Right lobe of liver (tissue), 6 donors: Measurements from ENCODE around the gene KRT32. TPM values are rescaled to one million over a fixed set of nuclear protein-coding genes. Genes with fewer than 3 reads are reported as not detected.

ENCODE experiments used
- ATAC-seq, 4 donors: fragments of 200-7000 bp; cut with Tn5 transposase; one replicate each; pipeline ENCODE4 v1.9.1; 2020; ENCODE audit warnings: mild to moderate bottlenecking in 4 of 4, moderate library complexity in 4 of 4
- DNase-seq, 3 donors: peaks; one replicate each; pipeline ENCODE4 v3.0.0-alpha.2; 2020
- H3K27ac ChIP-seq, 3 donors: fragments of 200-600 bp; one replicate each; pipeline ENCODE4 v1.8.0; 2022
- H3K27me3 ChIP-seq, 2 donors: fragments of 200-600 bp; one replicate each; pipeline ENCODE4 v1.8.0; 2022
- H3K36me3 ChIP-seq, 4 donors: fragments of 200-600 bp; sonication (generic) in 1 of 4; one replicate each; pipeline versions ENCODE4 v1.5.1 to v1.8.0; 2017 to 2022; ENCODE audit warnings: control low read depth in 1 of 4
- H3K4me1 ChIP-seq, 4 donors: fragments of 200-600 bp; sonication (generic) in 1 of 4; one replicate each; pipeline versions ENCODE4 v1.5.1 to v1.8.0; 2017 to 2022; ENCODE audit warnings: control low read depth in 1 of 4
- H3K4me3 ChIP-seq, 3 donors: fragments of 200-600 bp; one replicate each; pipeline ENCODE4 v1.8.0; 2022
- H3K9me3 ChIP-seq, 4 donors: fragments of 200-600 bp; sonication (generic) in 1 of 4; one replicate each; pipeline versions ENCODE4 v1.5.1 to v1.8.0; 2017 to 2022; ENCODE audit warnings: control low read depth in 1 of 4
- POLR2A ChIP-seq: fragments of 450-650 bp; IDR thresholded peaks from one replicate; pipeline ENCODE4 v1.6.1; 2017; ENCODE audit warnings: antibody characterized with exemption, mild to moderate bottlenecking
- WGBS: methylation state at CpG from one replicate; pipeline ENCODE4 v1.1.6; 2018; ENCODE audit warnings: low coverage, low lambda C conversion rate; ENCODE audit not compliant: insufficient coverage; ENCODE audit errors: missing lambda C conversion rate; 5-methylcytosine and 5-hydroxymethylcytosine counted together
- intact Hi-C, 2 donors: fragments of 100-400 bp; cut with DNase I; formaldehyde crosslinking; loops; one replicate each; pipeline versions ENCODE4 v1.11.2 to v1.14.1; 2022
- total RNA-seq, 6 experiments: library from RNA; depleted of rRNA in 2 of 6; stranded (reverse); fragments of >200 nt in 2 of 6; fragmentation: NEBNext Ultra II Directional in 3 of 6; extraction: Animal tissue kit (Norgen Biotek cat#: 25700) in 3 of 6; gene quantifications; one replicate each; pipeline versions ENCODE4 v1.1.0 to v1.2.4, GENCODE V29; 2016 to 2023
- TF ChIP-seq, protein P1 (sequence below), 4 donors: fragments of 200-600 bp in 3 of 4; fragments of 450-650 bp in 1 of 4; IDR thresholded peaks; one replicate each; pipeline versions ENCODE4 v1.5.1 to v1.8.0; 2016 to 2022; ENCODE audit warnings: antibody characterized with exemption in 4 of 4, mild to moderate bottlenecking in 2 of 4
- donor health status: DM: no; HTN: yes; CAD: no.
- donor health status: DM: no; HTN: no; CAD: no.
- donor health status: DM: no; HTN: no; CAD: no.
- donor health status: DM: no; HTN: yes; CAD: no.
- donor health status: DM: no; HTN: yes; CAD: no.

KRT32 gene
- total RNA-seq, 6 experiments from 2014 or later, result not detected

GRCh38 chr17:41481036-41481435 lies 13.8 kb upstream of the KRT32 start, which contains the start of gene KRT35:
Gene KRT35, minus strand, starts transcription at chr17:41481151. Its CDS starts 54 bp downstream, at chr17:41481097.
- 89% methylated on average over 1 of the region's 2 CpGs for WGBS
- no peaks in the 10 kb centered on the region for H3K9me3 ChIP-seq
- TF ChIP-seq, protein P1, sequence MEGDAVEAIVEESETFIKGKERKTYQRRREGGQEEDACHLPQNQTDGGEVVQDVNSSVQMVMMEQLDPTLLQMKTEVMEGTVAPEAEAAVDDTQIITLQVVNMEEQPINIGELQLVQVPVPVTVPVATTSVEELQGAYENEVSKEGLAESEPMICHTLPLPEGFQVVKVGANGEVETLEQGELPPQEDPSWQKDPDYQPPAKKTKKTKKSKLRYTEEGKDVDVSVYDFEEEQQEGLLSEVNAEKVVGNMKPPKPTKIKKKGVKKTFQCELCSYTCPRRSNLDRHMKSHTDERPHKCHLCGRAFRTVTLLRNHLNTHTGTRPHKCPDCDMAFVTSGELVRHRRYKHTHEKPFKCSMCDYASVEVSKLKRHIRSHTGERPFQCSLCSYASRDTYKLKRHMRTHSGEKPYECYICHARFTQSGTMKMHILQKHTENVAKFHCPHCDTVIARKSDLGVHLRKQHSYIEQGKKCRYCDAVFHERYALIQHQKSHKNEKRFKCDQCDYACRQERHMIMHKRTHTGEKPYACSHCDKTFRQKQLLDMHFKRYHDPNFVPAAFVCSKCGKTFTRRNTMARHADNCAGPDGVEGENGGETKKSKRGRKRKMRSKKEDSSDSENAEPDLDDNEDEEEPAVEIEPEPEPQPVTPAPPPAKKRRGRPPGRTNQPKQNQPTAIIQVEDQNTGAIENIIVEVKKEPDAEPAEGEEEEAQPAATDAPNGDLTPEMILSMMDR (IDR thresholded peaks at IDR 0.05), result no peak
- TF ChIP-seq POLR2A, result no peak
- no peak within 1 kb of the TSS for H3K27ac ChIP-seq
- H3K4me3 ChIP-seq, result no peak within 1 kb of the TSS
- intact Hi-C loops, result no loop called here
- H3K27me3 ChIP-seq, result no peaks in the 10 kb centered on the region
- no peaks in the 10 kb centered on the region for H3K36me3 ChIP-seq
- DNase-seq (no peak), ATAC-seq (no peak)
- H3K4me1 ChIP-seq, result no peaks in the 10 kb centered on the region

GRCh38 chr17:41480581-41480980 lies 13.4 kb upstream of the KRT32 start:
- WGBS, result 78% methylated on average over 7 of the region's 10 CpGs
- no peaks in the 10 kb centered on the region for H3K4me1 ChIP-seq
- no peaks in the 10 kb centered on the region for H3K36me3 ChIP-seq
- ATAC-seq (no peak), DNase-seq (no peak)
- no peak overlapping the region for H3K4me3 ChIP-seq
- intact Hi-C loops, result no loop called here
- H3K27me3 ChIP-seq, result no peaks in the 10 kb centered on the region
- H3K27ac ChIP-seq, result no peak overlapping the region
- H3K9me3 ChIP-seq, result no peaks in the 10 kb centered on the region
- TF ChIP-seq, protein P1 (IDR thresholded peaks at IDR 0.05), result no peak
- no peak for TF ChIP-seq POLR2A

- Histone ChIP-seq H3K9me3 (no peaks in the 10 kb centered on the region), H3K27ac (no peak overlapping the region), H3K4me1 (no peaks in the 10 kb centered on the region), H3K36me3 (no peaks in the 10 kb centered on the region), H3K4me3 (no peak overlapping the region), H3K27me3 (no peaks in the 10 kb centered on the region)
- TF ChIP-seq, protein P1 (IDR thresholded peaks at IDR 0.05), result no peak
- no peak for TF ChIP-seq POLR2A
- no peak for DNase-seq
- ATAC-seq, result peak in 1 of 4 donors; percentile 50
- intact Hi-C loops, result no loop called here
- 42% methylated on average over 2 of the region's 2 CpGs for whole genome bisulfite sequencing
Observed at GRCh38 chr17:41480136-41480535, 12.9 kb upstream of the KRT32 start.

DNA sequence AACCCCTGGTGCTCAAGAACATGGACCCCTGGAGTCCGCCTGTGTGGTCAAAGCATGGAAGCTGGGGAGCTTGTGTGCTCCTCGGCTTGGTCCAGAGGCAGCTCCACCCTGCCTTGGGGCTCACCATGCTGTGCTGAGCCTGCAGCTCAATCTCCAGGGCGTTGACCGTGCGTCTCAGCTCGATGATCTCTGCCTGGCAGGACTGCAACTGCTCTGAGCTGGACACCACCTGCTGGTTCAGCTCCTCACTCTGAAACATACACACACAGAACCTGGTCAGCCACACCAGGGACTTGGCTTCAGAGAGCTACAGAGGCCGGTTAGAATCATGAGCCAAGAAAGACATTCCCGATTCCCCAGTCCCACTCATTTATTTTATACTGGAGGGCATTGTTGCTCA lies 11.1 kb upstream of the KRT32 start:
- H3K27me3 ChIP-seq, result no peaks in the 10 kb centered on the region
- TF ChIP-seq, protein P1 (IDR thresholded peaks at IDR 0.05), result no peak
- no peak for TF ChIP-seq POLR2A
- DNase-seq (no peak), ATAC-seq (no peak)
- 78% methylated on average over 3 of the region's 8 CpGs for WGBS
- intact Hi-C loops, result no loop called here
- H3K4me1 ChIP-seq, result no peaks in the 10 kb centered on the region
- no peak overlapping the region for H3K4me3 ChIP-seq
- H3K9me3 ChIP-seq, result no peaks in the 10 kb centered on the region
- no peaks in the 10 kb centered on the region for H3K36me3 ChIP-seq
- H3K27ac ChIP-seq, result no peak overlapping the region
